Right hindlimb (tissue), 1 donor: Measurements from ENCODE around the gene PLAC9.

ENCODE experiments used
- DNase-seq: peaks from one replicate; pipeline ENCODE4 v3.0.0-alpha.2; 2018

Gene PLAC9

GRCh38 chr10:80186364-80187012 is 54.0 kb downstream of the PLAC9 start:
- no peak for DNase-seq

- DNase-seq, result no peak
Observed at GRCh38 chr10:80187060-80187459, 54.5 kb downstream of the PLAC9 start.

- no peak for DNase-seq
Observed at GRCh38 chr10:80187465-80188409, 55.2 kb downstream of the PLAC9 start.

GRCh38 chr10:80188713-80189112 is 56.2 kb downstream of the PLAC9 start:
- DNase-seq, result no peak

- DNase-seq, result no peak
Observed at GRCh38 chr10:80191589-80192270, 59.2 kb downstream of the PLAC9 start.

- DNase-seq, result no peak
Observed at GRCh38 chr10:80192553-80192952, 60.0 kb downstream of the PLAC9 start.

- no peak for DNase-seq
Observed at GRCh38 chr10:80194373-80195045, 62.0 kb downstream of the PLAC9 start.
